Panc1 (cell line): Measurements from ENCODE around the gene PDGFD.

ENCODE experiments used
- SIN3A ChIP-seq: IDR thresholded peaks from 2 replicates; pipeline ENCODE4 v1.6.1; 2012; ENCODE audit warnings: low read depth, mild to moderate bottlenecking, low read length, moderate library complexity, borderline replicate concordance; ENCODE audit not compliant: insufficient read depth
- TCF7L2 ChIP-seq: IDR thresholded peaks from 2 replicates; pipeline ENCODE4 v1.6.1; 2011; ENCODE audit warnings: mild to moderate bottlenecking, low read depth, low read length, inconsistent platforms
- TF ChIP-seq, protein P1 (sequence below): fragments of 450-650 bp; IDR thresholded peaks from 2 replicates; pipeline ENCODE4 v1.5.1; 2017; ENCODE audit warnings: mild to moderate bottlenecking

DNA sequence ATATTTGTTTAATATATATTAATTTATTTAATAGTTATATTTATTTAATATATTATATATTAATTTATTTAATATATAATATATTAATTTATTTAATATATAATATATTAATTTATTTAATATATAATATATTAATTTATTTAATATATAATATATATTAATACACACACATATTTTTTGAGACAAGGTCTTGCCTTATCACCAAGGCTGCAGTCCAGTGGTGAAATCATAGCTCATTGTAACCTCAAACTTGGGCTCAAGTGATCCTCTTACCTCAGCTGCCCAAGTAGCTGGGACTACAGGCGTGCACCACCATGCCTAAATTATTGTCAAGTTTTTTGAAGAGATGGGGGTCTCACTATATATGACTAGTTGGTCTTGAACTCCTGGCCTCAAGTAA, 178.9 kb downstream of the PDGFD start:
- no peak for TF ChIP-seq TCF7L2
- TF ChIP-seq, protein P1, sequence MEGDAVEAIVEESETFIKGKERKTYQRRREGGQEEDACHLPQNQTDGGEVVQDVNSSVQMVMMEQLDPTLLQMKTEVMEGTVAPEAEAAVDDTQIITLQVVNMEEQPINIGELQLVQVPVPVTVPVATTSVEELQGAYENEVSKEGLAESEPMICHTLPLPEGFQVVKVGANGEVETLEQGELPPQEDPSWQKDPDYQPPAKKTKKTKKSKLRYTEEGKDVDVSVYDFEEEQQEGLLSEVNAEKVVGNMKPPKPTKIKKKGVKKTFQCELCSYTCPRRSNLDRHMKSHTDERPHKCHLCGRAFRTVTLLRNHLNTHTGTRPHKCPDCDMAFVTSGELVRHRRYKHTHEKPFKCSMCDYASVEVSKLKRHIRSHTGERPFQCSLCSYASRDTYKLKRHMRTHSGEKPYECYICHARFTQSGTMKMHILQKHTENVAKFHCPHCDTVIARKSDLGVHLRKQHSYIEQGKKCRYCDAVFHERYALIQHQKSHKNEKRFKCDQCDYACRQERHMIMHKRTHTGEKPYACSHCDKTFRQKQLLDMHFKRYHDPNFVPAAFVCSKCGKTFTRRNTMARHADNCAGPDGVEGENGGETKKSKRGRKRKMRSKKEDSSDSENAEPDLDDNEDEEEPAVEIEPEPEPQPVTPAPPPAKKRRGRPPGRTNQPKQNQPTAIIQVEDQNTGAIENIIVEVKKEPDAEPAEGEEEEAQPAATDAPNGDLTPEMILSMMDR: no peak
- no peak for TF ChIP-seq SIN3A
